Subcutaneous adipose tissue (tissue), 4 donors: Measurements from ENCODE around the gene GPC6. TPM values are rescaled to one million over a fixed set of nuclear protein-coding genes. Genes with fewer than 3 reads are reported as not detected.

Source experiments
- total RNA-seq, 4 donors: library from RNA; depleted of rRNA; stranded (reverse); fragments of >200 nt; gene quantifications; one replicate each; pipeline ENCODE4 v1.1.0, GENCODE V29; 2016
- TF ChIP-seq, protein P1 (sequence below): fragments of 450-650 bp; IDR thresholded peaks from one replicate; pipeline ENCODE4 v1.5.1; 2016; ENCODE audit warnings: low read depth, mild to moderate bottlenecking, control low read depth, antibody characterized with exemption, moderate library complexity

Gene GPC6
- total RNA-seq, 4 donors from 2014 or later = 16.2 to 30.6 (median 26.9) TPM

DNA sequence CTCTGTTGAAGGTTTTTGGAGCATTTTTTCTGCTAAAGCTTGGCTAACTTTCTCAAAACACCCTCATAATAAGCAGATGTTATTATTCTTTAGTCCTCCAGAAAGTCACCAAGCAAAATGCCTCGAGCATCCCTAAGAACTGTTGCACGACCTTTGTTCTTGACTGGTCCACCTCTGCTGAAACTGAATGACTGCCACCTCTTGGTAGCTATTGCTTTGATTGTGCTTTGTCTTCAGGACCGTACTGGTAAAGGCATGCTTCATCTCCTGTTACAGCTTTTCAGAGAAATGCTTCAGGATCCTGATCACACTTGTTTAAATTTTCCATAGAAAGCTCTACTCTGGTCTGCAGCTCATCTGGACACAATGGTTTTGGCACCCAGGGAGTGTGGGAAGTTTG is 998.1 kb downstream of the GPC6 start:
- TF ChIP-seq, protein P1, sequence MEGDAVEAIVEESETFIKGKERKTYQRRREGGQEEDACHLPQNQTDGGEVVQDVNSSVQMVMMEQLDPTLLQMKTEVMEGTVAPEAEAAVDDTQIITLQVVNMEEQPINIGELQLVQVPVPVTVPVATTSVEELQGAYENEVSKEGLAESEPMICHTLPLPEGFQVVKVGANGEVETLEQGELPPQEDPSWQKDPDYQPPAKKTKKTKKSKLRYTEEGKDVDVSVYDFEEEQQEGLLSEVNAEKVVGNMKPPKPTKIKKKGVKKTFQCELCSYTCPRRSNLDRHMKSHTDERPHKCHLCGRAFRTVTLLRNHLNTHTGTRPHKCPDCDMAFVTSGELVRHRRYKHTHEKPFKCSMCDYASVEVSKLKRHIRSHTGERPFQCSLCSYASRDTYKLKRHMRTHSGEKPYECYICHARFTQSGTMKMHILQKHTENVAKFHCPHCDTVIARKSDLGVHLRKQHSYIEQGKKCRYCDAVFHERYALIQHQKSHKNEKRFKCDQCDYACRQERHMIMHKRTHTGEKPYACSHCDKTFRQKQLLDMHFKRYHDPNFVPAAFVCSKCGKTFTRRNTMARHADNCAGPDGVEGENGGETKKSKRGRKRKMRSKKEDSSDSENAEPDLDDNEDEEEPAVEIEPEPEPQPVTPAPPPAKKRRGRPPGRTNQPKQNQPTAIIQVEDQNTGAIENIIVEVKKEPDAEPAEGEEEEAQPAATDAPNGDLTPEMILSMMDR = no peak

- TF ChIP-seq, protein P1 = no peak
Measured at GRCh38 chr13:94227255-94227879, 1000.8 kb downstream of the GPC6 start.

GRCh38 chr13:94228763-94229162 is 1002.2 kb downstream of the GPC6 start:
- TF ChIP-seq, protein P1 = no peak

GRCh38 chr13:94232161-94232950 is 1005.7 kb downstream of the GPC6 start:
- TF ChIP-seq, protein P1 = no peak

GRCh38 chr13:94232956-94233355 is 1006.3 kb downstream of the GPC6 start:
- TF ChIP-seq, protein P1 = no peak

GRCh38 chr13:94233401-94233800 is 1006.8 kb downstream of the GPC6 start:
- TF ChIP-seq, protein P1 = no peak

- TF ChIP-seq, protein P1 = no peak
Measured at GRCh38 chr13:94233837-94234236, 1007.2 kb downstream of the GPC6 start.
